Activated T-cell treated with anti-CD3 and anti-CD28 coated beads, Interleukin-2, amount 50 U/mL, for 24 hours (primary cell): ENCODE results near the gene CTBP1.
A peak's percentile ranks its signal among the peaks of the same experiment; 100 is the strongest.

Experiments
- DNase-seq: peaks from one replicate; pipeline ENCODE4 v3.0.0-alpha.2; 2020
- H3K27ac Mint-ChIP-seq: 2 replicates; pipeline ENCODE4 v1.8.0; 2020; ENCODE audit warnings: mild to moderate bottlenecking, mixed read lengths
- H3K27me3 Mint-ChIP-seq: 2 replicates; pipeline ENCODE4 v1.8.0; 2020; ENCODE audit warnings: mixed read lengths
- H3K36me3 Mint-ChIP-seq: 2 replicates; pipeline ENCODE4 v1.8.0; 2020; ENCODE audit warnings: low read depth, mixed read lengths
- H3K4me1 Mint-ChIP-seq: 2 replicates; pipeline ENCODE4 v1.8.0; 2020; ENCODE audit warnings: low read depth, mixed read lengths
- H3K4me3 Mint-ChIP-seq: 2 replicates; pipeline ENCODE4 v1.8.0; 2020; ENCODE audit warnings: mild to moderate bottlenecking, moderate library complexity, mixed read lengths
- H3K9me3 Mint-ChIP-seq: 2 replicates; pipeline ENCODE4 v1.8.0; 2020; ENCODE audit warnings: mixed read lengths

CTBP1 gene

GRCh38 chr4:1290165-1290977 is 41.4 kb upstream of the CTBP1 start:
- H3K27me3 Mint-ChIP-seq = no peaks in the 10 kb centered on the region
- peak; percentile 42 for DNase-seq
- H3K9me3 Mint-ChIP-seq = no peaks in the 10 kb centered on the region
- peaks cover 45% of the 10 kb centered on the region for H3K4me1 Mint-ChIP-seq
- peaks cover 39% of the 10 kb centered on the region for H3K36me3 Mint-ChIP-seq
- peak overlapping the region; percentile 97 for H3K4me3 Mint-ChIP-seq
- peak overlapping the region; percentile 96 for H3K27ac Mint-ChIP-seq

- Mint-ChIP-seq H3K4me3 (peak within 1 kb of the TSS; percentile 97), H3K27ac (peak within 1 kb of the TSS; percentile 96), H3K27me3 (no peaks in the 10 kb centered on the region), H3K9me3 (no peaks in the 10 kb centered on the region), H3K36me3 (peaks cover 34% of the 10 kb centered on the region), H3K4me1 (peaks cover 38% of the 10 kb centered on the region)
- peak; percentile 98 for DNase-seq
Measured at GRCh38 chr4:1289207-1290164, 40.6 kb upstream of the CTBP1 start, which contains the start of gene MAEA. MAEA (plus strand) TSS chr4:1289891; CDS start chr4:1289914, 23 bp downstream.

DNA sequence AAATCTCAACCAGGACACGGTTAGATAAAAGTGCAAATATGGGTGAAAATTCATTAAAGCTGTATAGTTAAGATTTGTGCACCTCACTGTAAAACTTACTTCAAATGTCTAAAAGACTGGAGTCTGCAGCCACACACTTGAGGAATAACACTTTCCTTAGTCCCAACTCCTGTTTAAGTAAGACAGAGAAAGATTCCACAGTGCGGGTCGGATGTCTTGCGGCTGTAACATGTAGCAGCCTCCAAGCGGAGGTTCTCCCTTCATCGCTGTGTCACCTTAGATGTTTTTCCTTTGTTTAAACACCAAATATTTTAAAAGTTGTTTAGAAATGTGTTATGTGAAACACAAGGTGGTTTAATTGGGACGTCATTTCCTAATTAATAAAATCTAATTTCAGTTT is 39.9 kb upstream of the CTBP1 start:
- Mint-ChIP-seq H3K27ac (peak overlapping the region; percentile 92), H3K27me3 (no peaks in the 10 kb centered on the region), H3K36me3 (peaks cover 28% of the 10 kb centered on the region), H3K4me3 (peak overlapping the region; percentile 97), H3K4me1 (peaks cover 31% of the 10 kb centered on the region), H3K9me3 (no peaks in the 10 kb centered on the region)
- no peak for DNase-seq

- H3K9me3 Mint-ChIP-seq = no peaks in the 10 kb centered on the region
- no peak overlapping the region for H3K27ac Mint-ChIP-seq
Measured at GRCh38 chr4:1285790-1286553, 37.0 kb upstream of the CTBP1 start.

DNA sequence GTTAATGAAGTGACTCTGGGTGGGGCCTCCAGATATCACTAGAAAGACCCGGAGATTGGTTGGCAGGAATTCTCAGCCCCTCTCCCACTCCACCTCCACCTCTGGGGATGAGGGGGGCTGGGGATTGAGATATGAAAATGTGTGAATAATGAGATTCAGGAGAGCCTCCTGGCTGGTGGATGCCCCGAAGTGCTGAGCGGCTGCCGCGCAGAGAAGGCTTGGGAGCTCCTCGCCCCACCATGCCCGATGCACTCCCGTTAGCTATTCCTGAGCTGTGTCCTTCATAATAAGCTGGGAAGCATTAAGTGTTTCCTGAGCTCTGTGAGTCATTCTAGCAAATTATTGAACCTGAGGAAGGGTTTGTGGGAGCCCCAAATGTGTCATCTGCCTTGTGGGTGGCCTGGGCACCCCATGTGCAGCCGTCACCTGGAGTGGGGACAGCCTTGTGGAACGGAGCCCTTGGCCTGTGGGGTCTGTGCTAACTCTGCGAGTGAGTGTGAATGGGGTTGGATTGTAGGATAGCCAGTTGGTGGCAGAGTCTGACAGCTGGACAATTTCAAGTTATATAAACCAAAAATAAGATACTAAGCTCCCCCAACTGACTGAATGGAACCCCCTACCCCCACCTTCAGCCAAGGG is 36.3 kb upstream of the CTBP1 start:
- Mint-ChIP-seq H3K27me3 (no peaks in the 10 kb centered on the region), H3K9me3 (no peaks in the 10 kb centered on the region), H3K36me3 (peaks cover 2% of the 10 kb centered on the region), H3K4me1 (peaks cover 8% of the 10 kb centered on the region), H3K4me3 (no peak overlapping the region), H3K27ac (no peak overlapping the region)
- DNase-seq = no peak

More at GRCh38 chr4:1285790-1286553, 37.0 kb upstream of the CTBP1 start:
- Mint-ChIP-seq H3K27me3 (no peaks in the 10 kb centered on the region), H3K4me1 (peaks cover 10% of the 10 kb centered on the region), H3K36me3 (peaks cover 7% of the 10 kb centered on the region), H3K4me3 (no peak overlapping the region)
- DNase-seq = peak; percentile 57

DNA sequence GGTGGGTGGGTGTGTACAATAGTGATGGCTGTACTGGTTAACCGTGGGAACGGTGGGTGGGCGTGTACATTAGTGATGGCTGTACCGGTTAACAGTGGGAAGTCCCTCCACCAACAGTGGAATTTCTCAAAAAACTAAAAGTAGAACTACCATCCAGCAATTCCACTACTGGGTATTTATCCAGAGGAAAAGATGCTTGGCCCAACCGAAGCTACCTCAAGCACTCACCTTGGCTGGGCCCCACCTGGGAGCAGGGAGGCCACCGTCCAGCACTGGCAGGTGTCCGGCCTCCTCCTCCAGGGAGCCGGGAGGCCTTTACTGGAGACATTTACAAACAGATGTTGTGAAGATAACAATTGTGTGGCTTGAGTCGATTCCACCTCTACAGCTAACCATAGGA is 34.8 kb upstream of the CTBP1 start:
- H3K27me3 Mint-ChIP-seq = no peaks in the 10 kb centered on the region
- H3K4me3 Mint-ChIP-seq = no peak overlapping the region
- H3K36me3 Mint-ChIP-seq = no peaks in the 10 kb centered on the region
- peak; percentile 8 for DNase-seq
- H3K27ac Mint-ChIP-seq = no peak overlapping the region
- no peaks in the 10 kb centered on the region for H3K9me3 Mint-ChIP-seq
- peaks cover 5% of the 10 kb centered on the region for H3K4me1 Mint-ChIP-seq

DNA sequence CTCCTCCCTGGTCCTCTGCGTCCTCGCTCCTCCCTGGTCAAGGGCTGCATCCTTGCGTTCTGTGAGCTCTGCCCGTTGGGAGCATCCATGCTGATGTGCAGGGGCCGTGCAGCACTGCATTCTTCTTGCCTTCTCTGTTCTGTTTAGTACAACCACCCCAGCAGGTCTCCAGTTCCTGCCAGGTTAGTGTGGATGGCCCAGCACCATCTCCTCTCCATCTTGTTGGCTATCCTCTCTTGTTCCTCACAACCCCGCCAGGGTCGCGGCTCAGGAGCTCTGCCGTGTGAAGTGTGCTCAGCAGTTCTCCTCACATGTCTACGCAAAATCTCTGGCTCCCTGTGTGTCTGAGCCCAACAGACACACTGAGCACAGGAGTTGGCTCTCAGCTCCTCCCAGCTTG is 30.3 kb upstream of the CTBP1 start:
- peak; percentile 6 for DNase-seq
- Mint-ChIP-seq H3K27ac (no peak overlapping the region), H3K4me1 (peaks cover 5% of the 10 kb centered on the region), H3K27me3 (no peaks in the 10 kb centered on the region), H3K36me3 (no peaks in the 10 kb centered on the region), H3K4me3 (no peak overlapping the region), H3K9me3 (no peaks in the 10 kb centered on the region)

DNA sequence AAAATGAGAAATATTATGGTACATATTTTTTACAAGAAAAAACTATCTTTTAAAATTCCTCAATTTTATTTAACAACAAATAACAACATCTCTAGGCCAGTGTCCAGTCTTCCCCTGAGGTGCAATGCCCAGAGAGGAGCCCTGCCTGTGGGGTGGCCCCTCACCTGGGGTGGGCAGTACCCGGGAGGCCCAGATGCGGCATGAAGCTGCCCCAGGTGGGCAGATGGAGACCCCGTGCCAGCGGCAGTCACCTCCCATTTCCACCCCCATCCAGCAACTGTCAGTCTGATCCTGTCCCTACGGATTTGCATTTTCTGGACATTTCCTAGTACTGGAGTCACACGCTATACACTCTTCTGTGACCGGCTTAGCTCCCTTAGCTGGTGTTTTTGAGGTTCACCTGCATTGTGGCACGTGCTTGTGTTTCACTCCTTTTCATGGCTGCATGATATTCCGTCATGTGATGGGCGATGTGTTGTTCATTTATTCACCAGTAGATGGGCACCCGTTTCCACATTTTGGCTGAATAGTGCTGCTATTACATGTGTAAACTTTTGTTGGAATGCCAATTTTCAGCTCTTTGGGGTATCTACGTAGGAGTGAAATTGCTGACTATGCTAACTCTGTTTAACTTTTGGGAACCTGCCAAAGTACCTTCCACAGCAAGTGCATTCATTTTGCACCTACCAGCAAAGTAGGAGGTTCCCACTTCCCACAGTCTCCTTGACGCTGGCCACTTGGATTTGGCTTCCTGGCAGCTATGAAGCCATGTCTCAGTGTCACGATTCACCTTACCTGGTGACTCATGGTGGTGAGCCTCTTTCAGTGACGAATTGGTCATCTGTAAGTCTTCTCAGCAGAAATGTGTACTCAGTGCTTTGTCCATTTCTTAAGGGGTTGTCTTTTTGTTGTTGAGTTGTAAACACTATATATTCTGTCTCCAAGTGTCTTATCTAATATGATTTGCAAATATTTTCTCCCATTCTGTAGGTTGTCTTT is 29.0 kb upstream of the CTBP1 start:
- DNase-seq = peak; percentile 16
- Mint-ChIP-seq H3K27ac (no peak overlapping the region), H3K27me3 (no peaks in the 10 kb centered on the region), H3K36me3 (no peaks in the 10 kb centered on the region), H3K9me3 (no peaks in the 10 kb centered on the region), H3K4me3 (no peak overlapping the region), H3K4me1 (peaks cover 5% of the 10 kb centered on the region)

GRCh38 chr4:1276984-1277383 is 28.1 kb upstream of the CTBP1 start:
- no peak for DNase-seq
- Mint-ChIP-seq H3K27ac (no peak overlapping the region), H3K4me1 (peaks cover 5% of the 10 kb centered on the region), H3K9me3 (no peaks in the 10 kb centered on the region), H3K27me3 (no peaks in the 10 kb centered on the region), H3K4me3 (no peak overlapping the region), H3K36me3 (no peaks in the 10 kb centered on the region)

DNA sequence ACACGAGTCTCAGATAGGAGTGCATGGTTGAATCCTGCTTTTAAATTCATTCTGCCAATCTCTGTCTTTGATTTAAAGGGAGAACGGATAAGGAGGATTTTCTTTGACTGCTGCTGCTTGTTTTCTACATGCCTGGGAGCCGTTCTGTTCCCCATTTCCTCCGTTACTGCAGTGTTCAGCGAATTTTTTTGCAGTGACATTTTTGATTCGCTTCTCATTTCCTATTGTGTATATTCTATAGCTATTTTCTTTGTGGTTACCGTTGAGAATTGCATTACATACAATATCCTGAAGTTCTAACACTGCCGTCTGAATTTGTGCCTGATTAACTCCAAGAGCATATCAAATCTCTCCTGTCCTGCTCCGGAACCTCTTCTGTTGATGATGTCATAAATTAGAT is 25.9 kb upstream of the CTBP1 start:
- H3K4me3 Mint-ChIP-seq = no peak overlapping the region

GRCh38 chr4:1271686-1272085 is 22.8 kb upstream of the CTBP1 start:
- H3K27me3 Mint-ChIP-seq = no peaks in the 10 kb centered on the region
- no peak for DNase-seq
- H3K4me1 Mint-ChIP-seq = peaks cover 14% of the 10 kb centered on the region
- H3K9me3 Mint-ChIP-seq = no peaks in the 10 kb centered on the region
- no peak overlapping the region for H3K4me3 Mint-ChIP-seq
- peaks cover 1% of the 10 kb centered on the region for H3K36me3 Mint-ChIP-seq
- H3K27ac Mint-ChIP-seq = no peak overlapping the region

More for the DNA sequence above, 25.9 kb upstream of the CTBP1 start:
- Mint-ChIP-seq H3K4me1 (peaks cover 5% of the 10 kb centered on the region), H3K9me3 (no peaks in the 10 kb centered on the region), H3K27ac (no peak overlapping the region), H3K27me3 (no peaks in the 10 kb centered on the region), H3K36me3 (peaks cover 1% of the 10 kb centered on the region)
- DNase-seq = no peak

DNA sequence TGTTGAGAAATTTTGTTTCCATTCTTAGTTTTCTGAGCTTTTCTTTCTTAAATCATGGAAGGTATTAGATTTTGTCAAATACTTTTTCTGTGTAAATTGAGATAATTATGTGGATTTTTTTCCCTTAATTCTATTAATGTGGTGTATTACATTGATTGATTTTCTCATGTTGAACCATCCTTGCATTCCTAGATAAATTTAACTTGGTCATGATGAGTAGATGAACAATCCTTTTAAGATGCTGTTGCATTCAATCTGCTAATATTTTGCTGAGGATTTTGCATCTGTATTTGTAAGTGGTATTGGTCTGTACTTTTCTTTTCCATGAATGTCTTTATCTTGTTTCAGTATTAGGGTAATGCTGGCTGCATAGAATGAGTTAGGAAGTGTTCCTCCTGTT is 20.3 kb upstream of the CTBP1 start:
- H3K4me1 Mint-ChIP-seq = peaks cover 18% of the 10 kb centered on the region
- DNase-seq = no peak
- no peak overlapping the region for H3K27ac Mint-ChIP-seq
- no peak overlapping the region for H3K4me3 Mint-ChIP-seq
- no peaks in the 10 kb centered on the region for H3K27me3 Mint-ChIP-seq
- H3K36me3 Mint-ChIP-seq = peaks cover 1% of the 10 kb centered on the region
- no peaks in the 10 kb centered on the region for H3K9me3 Mint-ChIP-seq
